C4-2B (cell line): ENCODE results near the gene TTC5.

Experiments used
- CTCF ChIP-seq: fragments of 450-650 bp; conservative IDR thresholded peaks from 2 replicates; pipeline ENCODE4 v1.5.1; 2017; ENCODE audit warnings: mild to moderate bottlenecking
- ZFX ChIP-seq: fragments of 450-650 bp; IDR thresholded peaks from 2 replicates; pipeline ENCODE4 v1.6.1; 2017

- no peak for TF ChIP-seq CTCF
- no peak for TF ChIP-seq ZFX
Measured at GRCh38 chr14:20278414-20278813, 27.3 kb downstream of the TTC5 start.
